ENCODE measurements around the gene NAGLU.

- TF ChIP-seq POLR2A (IDR thresholded peaks at IDR 0.05; ENCODE audit: low read length) = peak; percentile 85
- TF ChIP-seq GATA1 (IDR thresholded peaks at IDR 0.05; ENCODE audit: low read depth, low read length) = no peak
Measured at GRCh38 chr17:42577532-42578281, 41.7 kb downstream of the NAGLU start, which contains the start of gene PSMC3IP.
